Keratinocyte (primary cell): ENCODE results near the gene SOX5.

ENCODE experiments used
- EZH2 ChIP-seq: IDR thresholded peaks from one replicate; pipeline ENCODE4 v1.6.1; 2012; ENCODE audit warnings: inconsistent platforms, mild to moderate bottlenecking, low read length, moderate library complexity
- TF ChIP-seq, protein P1 (sequence below), 3 experiments: IDR thresholded peaks in 1 of 3; conservative IDR thresholded peaks in 1 of 3; optimal IDR thresholded peaks in 1 of 3; 2 replicates in 2 of 3; 3 replicates in 1 of 3; pipeline versions ENCODE3 to v1.5.1; 2011; ENCODE audit warnings: low read length in 3 of 3, mild to moderate bottlenecking in 3 of 3, moderate library complexity in 2 of 3, control low read depth in 1 of 3, inconsistent platforms in 1 of 3; ENCODE audit not compliant: insufficient read depth in 2 of 3; ENCODE audit errors: extremely low read depth in 1 of 3

DNA sequence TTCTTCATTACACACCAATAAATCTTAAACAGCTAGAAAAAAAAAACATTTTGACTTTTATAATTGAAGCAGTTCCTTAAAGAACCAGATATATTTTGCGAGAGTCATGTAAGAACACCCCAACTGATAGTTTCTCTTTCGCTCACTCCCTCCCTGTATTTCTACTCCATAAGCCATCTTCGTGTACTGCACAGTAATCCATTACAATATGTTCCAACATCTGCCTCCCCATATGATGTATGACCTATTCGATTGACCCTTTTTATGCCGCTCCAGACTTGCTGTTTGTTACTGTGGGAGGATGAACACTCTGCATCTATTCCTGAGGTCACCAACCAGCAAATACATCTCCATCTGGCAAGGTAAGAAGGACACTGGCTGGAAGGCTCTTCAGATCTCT, 331.7 kb downstream of the SOX5 start:
- TF ChIP-seq, protein P1, sequence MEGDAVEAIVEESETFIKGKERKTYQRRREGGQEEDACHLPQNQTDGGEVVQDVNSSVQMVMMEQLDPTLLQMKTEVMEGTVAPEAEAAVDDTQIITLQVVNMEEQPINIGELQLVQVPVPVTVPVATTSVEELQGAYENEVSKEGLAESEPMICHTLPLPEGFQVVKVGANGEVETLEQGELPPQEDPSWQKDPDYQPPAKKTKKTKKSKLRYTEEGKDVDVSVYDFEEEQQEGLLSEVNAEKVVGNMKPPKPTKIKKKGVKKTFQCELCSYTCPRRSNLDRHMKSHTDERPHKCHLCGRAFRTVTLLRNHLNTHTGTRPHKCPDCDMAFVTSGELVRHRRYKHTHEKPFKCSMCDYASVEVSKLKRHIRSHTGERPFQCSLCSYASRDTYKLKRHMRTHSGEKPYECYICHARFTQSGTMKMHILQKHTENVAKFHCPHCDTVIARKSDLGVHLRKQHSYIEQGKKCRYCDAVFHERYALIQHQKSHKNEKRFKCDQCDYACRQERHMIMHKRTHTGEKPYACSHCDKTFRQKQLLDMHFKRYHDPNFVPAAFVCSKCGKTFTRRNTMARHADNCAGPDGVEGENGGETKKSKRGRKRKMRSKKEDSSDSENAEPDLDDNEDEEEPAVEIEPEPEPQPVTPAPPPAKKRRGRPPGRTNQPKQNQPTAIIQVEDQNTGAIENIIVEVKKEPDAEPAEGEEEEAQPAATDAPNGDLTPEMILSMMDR (optimal IDR thresholded peaks at IDR 0.05 in 1 of 3, IDR thresholded peaks at IDR 0.05 in 1 of 3, conservative IDR thresholded peaks at IDR 0.05 in 1 of 3; ENCODE audit: extremely low read depth in 1 of 3, insufficient read depth in 2 of 3, low read length in 3 of 3), result no peak
- TF ChIP-seq EZH2, result no peak
